ENCODE measurements around the gene NCAPD2. TPM values are rescaled to one million over a fixed set of nuclear protein-coding genes. Genes with fewer than 3 reads are reported as not detected.

NCAPD2 gene
- total RNA-seq, 1 donor from 2014 or later: 96.5 TPM

GRCh38 chr12:6574576-6575295, 80.8 kb downstream of the NCAPD2 start:
- Mint-ChIP-seq H3K4me3 (no peak overlapping the region), H3K27me3 (no peaks in the 10 kb centered on the region), H3K27ac (no peak overlapping the region), H3K36me3 (peaks cover 57% of the 10 kb centered on the region), H3K9me3 (no peaks in the 10 kb centered on the region), H3K4me1 (ENCODE audit: unreplicated experiment) (no peaks in the 10 kb centered on the region)
- DNase-seq (ENCODE audit: extremely low spot score, unreplicated experiment): no peak
- no peak for TF ChIP-seq CTCF (conservative IDR thresholded peaks at IDR 0.05)

GRCh38 chr12:6575648-6576047, 81.7 kb downstream of the NCAPD2 start:
- Mint-ChIP-seq H3K27ac (no peak overlapping the region), H3K4me1 (ENCODE audit: unreplicated experiment) (no peaks in the 10 kb centered on the region), H3K4me3 (no peak overlapping the region), H3K9me3 (no peaks in the 10 kb centered on the region), H3K27me3 (no peaks in the 10 kb centered on the region), H3K36me3 (peaks cover 54% of the 10 kb centered on the region)
- no peak for TF ChIP-seq CTCF (conservative IDR thresholded peaks at IDR 0.05)
- DNase-seq (ENCODE audit: extremely low spot score, unreplicated experiment): no peak

Other genes with a start within 250 kb of the NCAPD2 start
- 32.4 and 115 TPM in 2 replicates for gene PLEKHG6, start 183.4 kb upstream of the NCAPD2 start, total RNA-seq (ENCODE audit: low replicate concordance)
- gene TNFRSF1A, start 152.0 kb upstream of the NCAPD2 start, total RNA-seq (ENCODE audit: low replicate concordance): 79.1 and 222 TPM in 2 replicates
- gene SCNN1A, start 118.5 kb upstream of the NCAPD2 start, total RNA-seq (ENCODE audit: low replicate concordance): 29.2 and 72.7 TPM in 2 replicates
- gene LTBR, start 109.9 kb upstream of the NCAPD2 start, total RNA-seq (ENCODE audit: low replicate concordance): 18.5 and 98.5 TPM in 2 replicates
- gene CD27, start 49.1 kb upstream of the NCAPD2 start, total RNA-seq (ENCODE audit: low replicate concordance): not detected in 2 replicates
- 12.4 and 21.1 TPM in 2 replicates for gene TAPBPL, start 42.1 kb upstream of the NCAPD2 start, total RNA-seq (ENCODE audit: low replicate concordance)
- gene VAMP1, start 23.4 kb upstream of the NCAPD2 start, total RNA-seq (ENCODE audit: low replicate concordance): 10.1 and 12.7 TPM in 2 replicates
- 213 and 396 TPM in 2 replicates for gene MRPL51, start 840 bp upstream of the NCAPD2 start, total RNA-seq (ENCODE audit: low replicate concordance)
- 2,317 and 5,618 TPM in 2 replicates for gene GAPDH, start 40.4 kb downstream of the NCAPD2 start, total RNA-seq (ENCODE audit: low replicate concordance)
- 9.1 and 17.5 TPM in 2 replicates for gene IFFO1, start 61.9 kb downstream of the NCAPD2 start, total RNA-seq (ENCODE audit: low replicate concordance)
- 60.9 and 106 TPM in 2 replicates for gene NOP2, start 74.2 kb downstream of the NCAPD2 start, total RNA-seq (ENCODE audit: low replicate concordance)
- gene CHD4, start 113.3 kb downstream of the NCAPD2 start, total RNA-seq (ENCODE audit: low replicate concordance): 270 and 289 TPM in 2 replicates
- 2.7 and 19.9 TPM in 2 replicates for gene LPAR5, start 141.9 kb downstream of the NCAPD2 start, total RNA-seq (ENCODE audit: low replicate concordance)
- 3.9 and 7.1 TPM in 2 replicates for gene ACRBP, start 153.3 kb downstream of the NCAPD2 start, total RNA-seq (ENCODE audit: low replicate concordance)
- gene ING4, start 169.0 kb downstream of the NCAPD2 start, total RNA-seq (ENCODE audit: low replicate concordance): 58.1 and 102 TPM in 2 replicates
- 78.3 and 127 TPM in 2 replicates for gene ZNF384, start 195.3 kb downstream of the NCAPD2 start, total RNA-seq (ENCODE audit: low replicate concordance)
- 0.95 and 3.9 TPM in 2 replicates for gene PIANP, start 206.7 kb downstream of the NCAPD2 start, total RNA-seq (ENCODE audit: low replicate concordance)
- gene COPS7A, start 229.9 kb downstream of the NCAPD2 start, total RNA-seq (ENCODE audit: low replicate concordance): 35.4 and 94.5 TPM in 2 replicates

All from type B pancreatic cell (in vitro differentiated cells).